ENCODE results near the gene GALNT15.

GALNT15 gene

DNA sequence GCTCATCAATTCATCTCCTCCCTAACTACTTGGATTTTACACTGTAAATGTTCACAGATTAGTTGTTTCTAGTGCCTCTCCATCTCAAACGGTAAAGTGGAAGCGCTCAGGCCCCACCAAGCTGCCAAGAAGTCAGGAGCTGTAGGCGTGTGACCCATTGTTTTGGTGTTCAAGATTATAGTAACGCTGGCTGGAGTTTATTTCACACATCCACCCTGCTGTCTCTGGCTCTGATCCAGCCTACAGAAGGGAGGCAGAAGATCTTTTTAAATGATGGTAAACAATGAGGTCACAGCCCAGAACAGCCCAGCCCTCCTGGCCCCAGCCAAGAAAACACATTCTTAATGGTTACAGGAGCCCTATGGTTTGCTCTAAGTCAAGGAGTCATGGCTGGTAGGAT lies 25.7 kb upstream of the GALNT15 start:
- TF ChIP-seq CTCF (IDR thresholded peaks at IDR 0.05; ENCODE audit: borderline replicate concordance, control extremely low read depth, extremely low read depth, insufficient read depth, missing control alignments), result no peak
- no peak for DNase-seq (ENCODE audit: low spot score)
- in situ Hi-C loops (cut with MboI; ENCODE audit: low sequenced_read_pairs, unreplicated experiment), result no loop called here

- in situ Hi-C loops (cut with MboI; ENCODE audit: low sequenced_read_pairs, unreplicated experiment), result no loop called here
- TF ChIP-seq CTCF (IDR thresholded peaks at IDR 0.05; ENCODE audit: borderline replicate concordance, control extremely low read depth, extremely low read depth, insufficient read depth, missing control alignments), result no peak
- no peak for DNase-seq (ENCODE audit: low spot score)
Observed at GRCh38 chr3:16150285-16150684, 24.2 kb upstream of the GALNT15 start.

DNA sequence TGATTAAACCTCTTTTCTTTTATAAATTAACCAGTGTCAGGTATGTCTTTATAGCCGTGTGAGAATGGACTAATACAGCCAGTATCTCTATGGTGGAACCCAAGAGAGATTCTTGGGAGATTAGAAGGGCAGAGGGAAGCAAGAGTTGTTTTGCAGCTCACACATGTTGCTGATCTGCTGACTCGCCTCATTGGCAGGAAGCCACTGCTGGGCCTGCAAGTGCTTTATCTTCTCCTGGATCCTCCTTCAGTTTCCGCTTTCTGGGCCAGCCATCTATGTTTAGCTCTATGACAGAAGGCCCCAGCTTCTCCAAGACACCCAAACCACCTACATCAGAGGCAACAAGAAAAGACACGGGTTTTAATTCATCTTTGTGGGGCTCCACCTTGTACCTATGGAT lies 23.4 kb upstream of the GALNT15 start:
- no peak for DNase-seq (ENCODE audit: low spot score)
- TF ChIP-seq CTCF (IDR thresholded peaks at IDR 0.05; ENCODE audit: borderline replicate concordance, control extremely low read depth, extremely low read depth, insufficient read depth, missing control alignments), result no peak
- in situ Hi-C loops (cut with MboI; ENCODE audit: low sequenced_read_pairs, unreplicated experiment), result no loop called here

- TF ChIP-seq CTCF (IDR thresholded peaks at IDR 0.05; ENCODE audit: borderline replicate concordance, control extremely low read depth, extremely low read depth, insufficient read depth, missing control alignments), result no peak
- in situ Hi-C loops (cut with MboI; ENCODE audit: low sequenced_read_pairs, unreplicated experiment), result no loop called here
Observed at GRCh38 chr3:16168211-16168610, 6.3 kb upstream of the GALNT15 start.

GRCh38 chr3:16171009-16171408 lies 3.5 kb upstream of the GALNT15 start:
- in situ Hi-C loops (cut with MboI; ENCODE audit: low sequenced_read_pairs, unreplicated experiment), result no loop called here
- DNase-seq (ENCODE audit: low spot score), result no peak
- TF ChIP-seq CTCF (IDR thresholded peaks at IDR 0.05; ENCODE audit: borderline replicate concordance, control extremely low read depth, extremely low read depth, insufficient read depth, missing control alignments), result no peak

More at GRCh38 chr3:16168211-16168610, 6.3 kb upstream of the GALNT15 start:
- DNase-seq (ENCODE audit: low spot score), result no peak

DNA sequence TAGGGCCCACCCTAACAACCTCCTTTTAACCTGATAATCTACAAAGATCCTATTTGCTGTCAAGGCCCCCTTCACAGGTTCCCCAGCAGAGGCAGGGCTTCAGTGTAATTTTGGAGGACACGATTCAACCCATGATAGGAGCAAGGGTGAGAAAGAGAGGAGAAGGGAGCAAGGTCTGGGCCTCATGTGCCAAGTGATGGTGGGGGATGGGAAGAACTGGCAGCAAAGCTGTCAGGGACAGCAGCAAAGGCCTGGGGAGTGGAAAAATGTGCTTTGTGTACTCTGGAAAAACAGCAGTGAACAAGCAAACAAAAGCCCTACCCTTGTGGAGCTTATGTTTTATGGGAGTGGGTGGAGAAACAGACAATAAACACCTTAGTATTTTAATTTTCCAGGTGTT lies 2.7 kb upstream of the GALNT15 start:
- DNase-seq (ENCODE audit: low spot score), result no peak
- in situ Hi-C loops (cut with MboI; ENCODE audit: low sequenced_read_pairs, unreplicated experiment), result no loop called here
- no peak for TF ChIP-seq CTCF (IDR thresholded peaks at IDR 0.05; ENCODE audit: borderline replicate concordance, control extremely low read depth, extremely low read depth, insufficient read depth, missing control alignments)
